ES-I3 (cell line): ENCODE measurements around the gene SHBG.
A peak's percentile ranks its signal among the peaks of the same experiment; 100 is the strongest.

Source experiments
- H3K36me3 ChIP-seq: 2 replicates; pipeline ENCODE4 v1.6.1; 2013; ENCODE audit warnings: mild to moderate bottlenecking, low read length, control low read depth, moderate library complexity; ENCODE audit not compliant: insufficient read depth
- H3K4me1 ChIP-seq: 2 replicates; pipeline ENCODE4 v1.6.1; 2013; ENCODE audit warnings: mild to moderate bottlenecking, control low read depth, low read length; ENCODE audit not compliant: insufficient read depth
- H3K9ac ChIP-seq: 2 replicates; pipeline ENCODE4 v1.6.1; 2013; ENCODE audit warnings: low read depth, mild to moderate bottlenecking, low read length, moderate library complexity
- H3K9me3 ChIP-seq: 2 replicates; pipeline ENCODE4 v1.6.1; 2013; ENCODE audit warnings: mild to moderate bottlenecking, low read length, moderate library complexity; ENCODE audit not compliant: control insufficient read depth, insufficient read depth

The SHBG gene, protein sequence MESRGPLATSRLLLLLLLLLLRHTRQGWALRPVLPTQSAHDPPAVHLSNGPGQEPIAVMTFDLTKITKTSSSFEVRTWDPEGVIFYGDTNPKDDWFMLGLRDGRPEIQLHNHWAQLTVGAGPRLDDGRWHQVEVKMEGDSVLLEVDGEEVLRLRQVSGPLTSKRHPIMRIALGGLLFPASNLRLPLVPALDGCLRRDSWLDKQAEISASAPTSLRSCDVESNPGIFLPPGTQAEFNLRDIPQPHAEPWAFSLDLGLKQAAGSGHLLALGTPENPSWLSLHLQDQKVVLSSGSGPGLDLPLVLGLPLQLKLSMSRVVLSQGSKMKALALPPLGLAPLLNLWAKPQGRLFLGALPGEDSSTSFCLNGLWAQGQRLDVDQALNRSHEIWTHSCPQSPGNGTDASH

GRCh38 chr17:7629939-7630571 lies at the start of gene SHBG:
Gene SHBG, plus strand, starts transcription at chr17:7630135. Its CDS starts 38 bp downstream, at chr17:7630173.
- Histone ChIP-seq H3K9me3 (no peaks in the 10 kb centered on the region), H3K4me1 (peaks cover 6% of the 10 kb centered on the region; the same call in 1 of the 2 replicates), H3K36me3 (0 out of 2 replicates have a peak, but pooled peaks cover 3% of the 10 kb centered on the region), H3K9ac (no peak within 1 kb of the TSS)

- no peak overlapping the region for H3K9ac ChIP-seq
- peaks cover 11% of the 10 kb centered on the region; the same call in 1 of the 2 replicates for H3K4me1 ChIP-seq
- peaks cover 22% of the 10 kb centered on the region for H3K36me3 ChIP-seq
- H3K9me3 ChIP-seq: no peaks in the 10 kb centered on the region
These were observed 49.0 kb upstream of the SHBG start for GRCh38 chr17:7580604-7581575.

- Histone ChIP-seq H3K9ac (peak overlapping the region; percentile 87), H3K36me3 (peaks cover 5% of the 10 kb centered on the region), H3K4me1 (peaks cover 18% of the 10 kb centered on the region; the same call in 1 of the 2 replicates), H3K9me3 (no peaks in the 10 kb centered on the region)
These were observed 47.3 kb upstream of the SHBG start for GRCh38 chr17:7582396-7583252.

- H3K36me3 ChIP-seq: no peaks in the 10 kb centered on the region
- peaks cover 21% of the 10 kb centered on the region; the same call in 1 of the 2 replicates for H3K4me1 ChIP-seq
- H3K9me3 ChIP-seq: no peaks in the 10 kb centered on the region
- H3K9ac ChIP-seq: peak within 1 kb of the TSS; percentile 87
These were observed 46.5 kb upstream of the SHBG start, which contains the start of gene MPDU1 for GRCh38 chr17:7583253-7584109. Gene MPDU1, plus strand, starts transcription at chr17:7583852. Its CDS starts 11 bp downstream, at chr17:7583863.

- Histone ChIP-seq H3K9me3 (no peaks in the 10 kb centered on the region), H3K4me1 (peaks cover 23% of the 10 kb centered on the region; the same call in 1 of the 2 replicates), H3K9ac (no peak overlapping the region), H3K36me3 (no peaks in the 10 kb centered on the region)
These were observed 43.1 kb upstream of the SHBG start for GRCh38 chr17:7586673-7587419.

- peak overlapping the region; percentile 87; the same call in 1 of the 2 replicates for H3K9ac ChIP-seq
- peaks cover 3% of the 10 kb centered on the region; the same call in 1 of the 2 replicates for H3K36me3 ChIP-seq
- no peaks in the 10 kb centered on the region for H3K9me3 ChIP-seq
- peaks cover 23% of the 10 kb centered on the region; the same call in 1 of the 2 replicates for H3K4me1 ChIP-seq
These were observed 42.3 kb upstream of the SHBG start for GRCh38 chr17:7587420-7588151.

DNA sequence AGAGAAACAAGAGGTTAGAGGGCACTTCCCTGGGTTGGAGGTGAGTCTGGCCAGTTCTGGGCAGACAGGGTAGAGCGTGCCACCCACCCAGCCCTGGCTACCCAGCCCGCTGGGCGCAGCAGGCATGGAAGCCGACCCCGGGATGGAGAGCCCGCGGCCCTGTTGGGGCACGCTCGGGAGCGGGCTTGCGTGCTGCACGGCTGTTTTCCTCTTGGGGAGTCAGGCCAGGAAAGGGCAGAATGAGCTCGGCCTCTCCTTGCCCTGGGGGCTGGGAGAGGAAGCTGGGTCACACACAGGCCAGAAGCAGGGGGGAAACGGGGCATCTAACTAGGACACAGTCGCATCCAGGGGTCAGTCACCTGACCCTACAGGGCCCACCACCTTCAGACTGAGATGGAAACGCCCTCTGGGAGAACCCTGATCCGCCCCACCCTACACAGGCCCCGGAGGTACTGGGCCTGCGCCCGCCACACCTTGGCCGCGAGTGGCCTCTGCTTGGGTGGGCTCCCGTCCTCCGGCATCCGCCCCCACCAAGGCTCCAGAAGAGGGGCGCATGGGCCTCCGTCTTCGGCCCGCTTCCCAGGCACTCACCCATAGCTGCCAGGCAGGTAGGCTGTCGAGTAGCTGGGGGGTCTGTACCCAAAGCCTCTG lies 41.3 kb upstream of the SHBG start:
- Histone ChIP-seq H3K36me3 (peaks cover 3% of the 10 kb centered on the region), H3K4me1 (peaks cover 23% of the 10 kb centered on the region; the same call in 1 of the 2 replicates), H3K9ac (peak overlapping the region; percentile 87), H3K9me3 (no peaks in the 10 kb centered on the region)

DNA sequence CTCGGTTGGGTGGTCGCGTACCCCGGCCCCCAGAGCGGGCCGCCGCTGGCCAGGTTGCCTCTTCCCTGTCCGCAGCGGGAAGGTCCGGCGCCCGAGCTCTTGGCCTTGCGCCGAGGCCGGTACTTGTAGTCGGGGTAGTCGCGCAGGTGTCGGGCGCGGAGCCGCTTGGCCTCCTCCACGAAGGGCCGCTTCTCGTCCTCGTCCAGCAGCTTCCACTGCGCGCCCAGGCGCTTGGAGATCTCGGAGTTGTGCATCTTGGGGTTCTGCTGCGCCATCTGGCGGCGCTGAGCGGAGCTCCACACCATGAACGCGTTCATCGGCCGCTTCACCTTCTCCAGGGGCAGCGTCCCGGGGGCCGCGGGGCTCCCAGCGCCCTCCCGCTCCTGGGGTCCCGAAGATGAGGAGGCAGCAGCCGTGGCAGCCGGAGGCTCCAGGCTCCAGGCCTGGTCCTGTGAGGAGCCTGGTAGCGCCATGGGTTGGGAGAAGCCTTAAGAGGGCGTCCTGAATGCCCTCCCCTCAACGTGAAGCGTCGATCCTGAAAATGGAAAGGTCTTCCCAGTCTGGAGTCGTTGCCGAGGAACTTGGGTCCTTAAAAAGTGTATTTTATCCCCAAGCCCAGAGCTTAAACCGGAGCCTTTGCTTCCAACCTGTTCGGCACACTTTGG lies 40.6 kb upstream of the SHBG start:
- peak overlapping the region; percentile 87 for H3K9ac ChIP-seq
- peaks cover 3% of the 10 kb centered on the region for H3K36me3 ChIP-seq
- H3K4me1 ChIP-seq: peaks cover 23% of the 10 kb centered on the region; the same call in 1 of the 2 replicates
- no peaks in the 10 kb centered on the region for H3K9me3 ChIP-seq

DNA sequence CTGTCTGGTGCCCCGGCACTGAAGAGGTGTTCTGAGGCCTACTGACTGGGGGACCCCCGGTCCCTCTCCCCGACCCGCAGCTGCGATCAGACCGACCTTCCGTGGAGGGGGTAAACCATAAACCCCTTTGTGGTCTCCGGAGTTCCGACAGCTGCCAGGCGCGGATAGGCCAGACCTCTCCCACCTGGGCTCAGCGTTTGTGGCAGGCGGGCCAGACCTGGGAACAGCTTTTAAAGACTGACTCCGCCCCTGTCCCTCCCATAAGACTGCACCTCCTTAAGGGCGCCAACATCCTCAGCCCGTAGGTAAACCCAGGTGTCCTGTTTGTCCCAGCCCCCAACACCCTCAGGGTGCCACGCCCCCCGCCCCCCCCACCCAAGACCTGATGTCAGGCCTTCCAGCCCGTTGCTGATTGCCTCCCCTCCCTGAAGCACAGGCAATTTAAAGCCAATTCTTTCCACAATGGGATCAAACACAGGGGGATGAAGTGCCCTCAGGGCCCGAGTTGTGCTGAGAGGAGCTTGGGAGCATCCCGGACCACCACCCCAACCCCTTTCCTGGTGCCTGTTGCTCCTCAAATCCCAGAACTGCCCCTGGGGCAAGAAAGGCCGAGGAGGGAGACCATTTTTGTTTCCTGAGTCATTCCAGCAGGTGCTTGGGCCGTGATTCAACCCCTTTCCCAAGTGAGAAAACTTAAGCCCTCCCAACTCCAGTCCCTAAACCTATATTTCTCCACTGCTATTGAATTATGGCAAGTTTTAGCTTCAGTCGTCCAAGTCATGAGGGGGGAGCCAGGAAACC lies 39.8 kb upstream of the SHBG start, which contains the start of gene SOX15:
Gene SOX15, minus strand, starts transcription at position 204 of the 801 bp plus-strand sequence. CDS start 418 bp downstream, outside the sequence.
- H3K9me3 ChIP-seq: no peaks in the 10 kb centered on the region
- peak within 1 kb of the TSS; percentile 87 for H3K9ac ChIP-seq
- H3K36me3 ChIP-seq: peaks cover 5% of the 10 kb centered on the region
- H3K4me1 ChIP-seq: peaks cover 23% of the 10 kb centered on the region; the same call in 1 of the 2 replicates

DNA sequence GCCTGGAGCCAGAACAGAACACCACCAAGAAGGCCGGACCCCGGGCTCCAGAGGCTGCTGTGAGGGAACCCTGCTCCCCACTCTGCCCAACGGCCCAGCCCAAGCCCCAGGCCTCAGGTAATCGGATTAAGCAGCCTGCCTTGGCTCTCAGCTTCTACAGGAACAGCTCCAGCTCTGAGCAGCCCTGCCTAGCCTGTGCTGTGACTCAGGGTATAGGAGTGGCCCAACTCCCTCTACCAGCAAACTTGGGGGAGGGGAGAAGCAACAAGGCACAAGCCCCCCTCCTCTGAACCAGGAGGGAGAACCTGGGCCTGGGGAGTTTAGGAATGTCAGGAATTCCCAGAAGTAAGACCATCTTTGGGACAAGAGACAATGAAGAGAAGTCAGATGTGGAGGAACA lies 39.2 kb upstream of the SHBG start:
- peak overlapping the region; percentile 26 for H3K9ac ChIP-seq

More for the DNA sequence above, 39.2 kb upstream of the SHBG start:
- Histone ChIP-seq H3K9me3 (no peaks in the 10 kb centered on the region), H3K36me3 (peaks cover 9% of the 10 kb centered on the region), H3K4me1 (peaks cover 23% of the 10 kb centered on the region; the same call in 1 of the 2 replicates)
